GM12875 (cell line): ENCODE results near the gene DNM3.

Experiments used
- H3K4me3 ChIP-seq: one replicate; pipeline ENCODE4 v1.5.1; 2011; ENCODE audit warnings: low read depth, low read length, control low read depth
- CTCF ChIP-seq: IDR thresholded peaks from 2 replicates; pipeline ENCODE4 v1.5.1; 2011; ENCODE audit warnings: low read depth, mild to moderate bottlenecking, control low read depth, inconsistent platforms, low read length, moderate library complexity, borderline replicate concordance; ENCODE audit not compliant: insufficient read depth

DNM3 gene

GRCh38 chr1:171934664-171935063 lies 93.4 kb downstream of the DNM3 start:
- no peak for TF ChIP-seq CTCF
- H3K4me3 ChIP-seq, result no peak overlapping the region

- H3K4me3 ChIP-seq, result no peak overlapping the region
- no peak for TF ChIP-seq CTCF
These were observed 93.8 kb downstream of the DNM3 start for GRCh38 chr1:171935086-171935485.

- TF ChIP-seq CTCF, result no peak
- H3K4me3 ChIP-seq, result no peak overlapping the region
These were observed 94.4 kb downstream of the DNM3 start for GRCh38 chr1:171935664-171936063.

- no peak overlapping the region for H3K4me3 ChIP-seq
- no peak for TF ChIP-seq CTCF
These were observed 96.6 kb downstream of the DNM3 start for GRCh38 chr1:171937938-171938337.

GRCh38 chr1:171939740-171940139 lies 98.4 kb downstream of the DNM3 start:
- no peak overlapping the region for H3K4me3 ChIP-seq
- no peak for TF ChIP-seq CTCF

GRCh38 chr1:171940368-171940767 lies 99.1 kb downstream of the DNM3 start:
- H3K4me3 ChIP-seq, result no peak overlapping the region
- no peak for TF ChIP-seq CTCF

- H3K4me3 ChIP-seq, result no peak overlapping the region
- no peak for TF ChIP-seq CTCF
These were observed 100.6 kb downstream of the DNM3 start for GRCh38 chr1:171941920-171942319.
